HepG2 (cell line): Measurements from ENCODE around the gene ZSCAN23. TPM values are rescaled to one million over a fixed set of nuclear protein-coding genes. Genes with fewer than 3 reads are reported as not detected.

Source experiments
- BRD4 ChIP-seq: sonication (generic); formaldehyde crosslinking; IDR thresholded peaks from 2 replicates; pipeline ENCODE4 v1.4.0; 2020; ENCODE audit warnings: missing genetic modification reagents
- CBX2 ChIP-seq, 2 experiments: fragments of 200-600 bp in 1 of 2; sonication (generic); formaldehyde crosslinking in 1 of 2; IDR thresholded peaks; 2 replicates each; pipeline versions ENCODE4 v1.7.0 to v1.8.1; 2018 to 2022; ENCODE audit warnings: low read depth in 2 of 2, low read length in 1 of 2, mild to moderate bottlenecking in 1 of 2, missing genetic modification reagents in 1 of 2
- MAZ ChIP-seq, 2 experiments: sonication (generic) in 1 of 2; formaldehyde crosslinking in 1 of 2; IDR thresholded peaks; 2 replicates each; pipeline versions ENCODE4 v1.5.0 to v1.6.1; 2012 to 2020; ENCODE audit warnings: low read depth in 2 of 2, mild to moderate bottlenecking in 2 of 2, borderline replicate concordance in 1 of 2, improper control_type of control experiment in 1 of 2, low read length in 1 of 2, missing genetic modification reagents in 1 of 2, moderate library complexity in 1 of 2
- MTA1 ChIP-seq: sonication (generic); formaldehyde crosslinking; IDR thresholded peaks from 2 replicates; pipeline ENCODE4 v1.4.0; 2020; ENCODE audit warnings: missing genetic modification reagents, mild to moderate bottlenecking, borderline replicate concordance
- NAIF1 ChIP-seq: sonication (generic); formaldehyde crosslinking; IDR thresholded peaks from 2 replicates; pipeline ENCODE4 v1.5.0; 2020; ENCODE audit warnings: mild to moderate bottlenecking, missing genetic modification reagents, borderline replicate concordance
- NONO ChIP-seq, 2 experiments: fragments of 450-650 bp in 1 of 2; sonication (generic) in 1 of 2; formaldehyde crosslinking in 1 of 2; IDR thresholded peaks in 1 of 2; conservative IDR thresholded peaks in 1 of 2; 2 replicates each; pipeline versions ENCODE4 v1.6.1 to v1.8.0; 2017 to 2022; ENCODE audit warnings: mild to moderate bottlenecking in 1 of 2, missing genetic modification reagents in 1 of 2, moderate library complexity in 1 of 2
- RCOR2 ChIP-seq: IDR thresholded peaks from 2 replicates; pipeline ENCODE4 v1.6.1; 2016; ENCODE audit warnings: missing biosample characterization, missing genetic modification reagents
- SMAD1 ChIP-seq: sonication (generic); formaldehyde crosslinking; IDR thresholded peaks from 2 replicates; pipeline ENCODE4 v1.4.0; 2020; ENCODE audit warnings: missing genetic modification reagents, low read depth, mild to moderate bottlenecking, borderline replicate concordance
- SRSF4 ChIP-seq: fragments of 200-400 bp; formaldehyde crosslinking; IDR thresholded peaks from one replicate; pipeline ENCODE4 v1.6.1; 2018; ENCODE audit warnings: mild to moderate bottlenecking, low read depth, low read length, moderate library complexity; ENCODE audit not compliant: poor library complexity, severe bottlenecking
- ZC3H13 ChIP-seq: sonication (generic); formaldehyde crosslinking; IDR thresholded peaks from 2 replicates; pipeline ENCODE4 v1.8.1; 2023; ENCODE audit warnings: mild to moderate bottlenecking, missing genetic modification reagents, moderate library complexity
- ZNF160 ChIP-seq: sonication (generic); formaldehyde crosslinking; IDR thresholded peaks from 2 replicates; pipeline ENCODE4 v1.8.0; 2022; ENCODE audit warnings: mild to moderate bottlenecking, inconsistent platforms, missing genetic modification reagents
- polyA plus RNA-seq, 8 experiments: library from polyadenylated mRNA; depleted of rRNA in 3 of 8; stranded (reverse) in 7 of 8; unstranded in 1 of 8; fragments of >200 nt; fragmentation: Illumina TruSeq in 4 of 8; extraction: Trizol in 4 of 8; gene quantifications; 2 replicates each; pipeline versions ENCODE4 v1.2.1 to v1.2.3, GENCODE V29; 2011 to 2016; ENCODE audit warnings: low read depth in 4 of 8, missing spikeins in 1 of 8, mixed read lengths in 1 of 8; ENCODE audit not compliant: insufficient read depth in 1 of 8
- total RNA-seq, 5 experiments: library from RNA; depleted of rRNA; stranded (reverse); fragments of >200 nt; fragmentation: Illumina TruSeq; extraction: Trizol; gene quantifications; 2 replicates each; pipeline ENCODE4 v1.2.3, GENCODE V29; 2016; ENCODE audit warnings: low read depth in 1 of 5
- TF ChIP-seq, protein P1 (sequence below), 2 experiments: sonication (generic) in 1 of 2; formaldehyde crosslinking in 1 of 2; IDR thresholded peaks; 2 replicates each; pipeline versions ENCODE4 v1.6.1 to v1.9.0; 2014 to 2022; ENCODE audit warnings: antibody characterized with exemption in 1 of 2, borderline replicate concordance in 1 of 2, inconsistent platforms in 1 of 2, low read depth in 1 of 2, missing genetic modification reagents in 1 of 2
- TF ChIP-seq, protein P2 (sequence below): sonication (generic); formaldehyde crosslinking; IDR thresholded peaks from 2 replicates; pipeline ENCODE4 v1.4.0; 2020; ENCODE audit warnings: missing genetic modification reagents

The ZSCAN23 gene
- total and polyA plus RNA-seq, 2 of the 13 experiments (the other 11 are each of a cell fraction or from before 2014, with no cell fraction given): 0.29 to 1.2 TPM

DNA sequence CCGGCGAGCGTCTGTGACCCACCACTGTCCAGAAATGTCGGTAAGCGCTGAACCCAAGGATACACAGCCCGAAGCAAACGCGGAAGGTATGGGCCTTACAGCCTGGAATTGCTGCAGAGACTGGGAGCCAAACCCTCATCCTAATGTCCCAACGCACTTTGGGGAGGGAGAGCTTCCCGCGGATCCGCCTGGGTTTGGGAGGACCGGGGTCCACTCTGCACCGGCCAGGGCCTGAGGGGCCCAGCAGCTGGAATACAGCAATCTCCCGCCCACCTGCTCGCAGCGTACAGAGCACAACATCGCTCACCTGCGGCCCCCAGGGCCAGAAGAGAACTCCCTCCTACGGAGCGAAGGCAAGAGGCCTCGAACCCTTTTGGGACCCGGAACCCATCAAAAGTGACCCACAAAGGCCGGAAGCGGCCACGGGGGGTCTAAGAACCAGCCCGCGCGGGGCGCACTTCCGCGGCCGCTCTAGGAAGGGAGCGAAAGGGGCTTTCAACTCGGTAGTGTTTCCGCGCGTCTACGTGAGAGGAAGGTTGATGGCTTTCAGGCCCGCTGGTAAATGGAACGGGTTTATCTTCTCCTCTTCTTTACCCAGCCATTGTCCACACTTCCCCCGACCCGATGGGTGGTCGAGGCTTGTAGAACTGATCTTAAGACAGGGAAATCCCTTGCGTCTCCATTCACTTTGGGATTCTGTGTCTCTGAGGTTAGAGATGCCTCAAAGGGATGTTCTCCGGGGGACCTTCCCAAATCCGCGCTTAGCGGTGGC, 43.8 kb downstream of the ZSCAN23 start, which contains the start of gene ZSCAN12 (continued):
- peak; percentile 93; the same call in 1 of the 2 replicates for TF ChIP-seq NAIF1 (CRISPR knock-in tag)
- peak; percentile 96 for TF ChIP-seq BRD4 (CRISPR knock-in tag)
- TF ChIP-seq ZC3H13 (CRISPR knock-in tag): no peak
- TF ChIP-seq MAZ (IDR thresholded peaks at IDR 0.05; ENCODE audit: borderline replicate concordance, low read depth, low read length): peak; percentile 89; the same call in 1 of the 2 replicates
- TF ChIP-seq MAZ (CRISPR knock-in tag; IDR thresholded peaks at IDR 0.05; ENCODE audit: low read depth): peak; percentile 94
- TF ChIP-seq, protein P1, sequence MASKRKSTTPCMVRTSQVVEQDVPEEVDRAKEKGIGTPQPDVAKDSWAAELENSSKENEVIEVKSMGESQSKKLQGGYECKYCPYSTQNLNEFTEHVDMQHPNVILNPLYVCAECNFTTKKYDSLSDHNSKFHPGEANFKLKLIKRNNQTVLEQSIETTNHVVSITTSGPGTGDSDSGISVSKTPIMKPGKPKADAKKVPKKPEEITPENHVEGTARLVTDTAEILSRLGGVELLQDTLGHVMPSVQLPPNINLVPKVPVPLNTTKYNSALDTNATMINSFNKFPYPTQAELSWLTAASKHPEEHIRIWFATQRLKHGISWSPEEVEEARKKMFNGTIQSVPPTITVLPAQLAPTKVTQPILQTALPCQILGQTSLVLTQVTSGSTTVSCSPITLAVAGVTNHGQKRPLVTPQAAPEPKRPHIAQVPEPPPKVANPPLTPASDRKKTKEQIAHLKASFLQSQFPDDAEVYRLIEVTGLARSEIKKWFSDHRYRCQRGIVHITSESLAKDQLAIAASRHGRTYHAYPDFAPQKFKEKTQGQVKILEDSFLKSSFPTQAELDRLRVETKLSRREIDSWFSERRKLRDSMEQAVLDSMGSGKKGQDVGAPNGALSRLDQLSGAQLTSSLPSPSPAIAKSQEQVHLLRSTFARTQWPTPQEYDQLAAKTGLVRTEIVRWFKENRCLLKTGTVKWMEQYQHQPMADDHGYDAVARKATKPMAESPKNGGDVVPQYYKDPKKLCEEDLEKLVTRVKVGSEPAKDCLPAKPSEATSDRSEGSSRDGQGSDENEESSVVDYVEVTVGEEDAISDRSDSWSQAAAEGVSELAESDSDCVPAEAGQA (IDR thresholded peaks at IDR 0.05; ENCODE audit: low read depth): peak; percentile 86
- TF ChIP-seq, protein P1 (CRISPR knock-in tag; IDR thresholded peaks at IDR 0.05; ENCODE audit: borderline replicate concordance): peak; percentile 47; the same call in 1 of the 2 replicates
- TF ChIP-seq SMAD1 (CRISPR knock-in tag): peak; percentile 87; the same call in 1 of the 2 replicates
- no peak for TF ChIP-seq CBX2 (IDR thresholded peaks at IDR 0.05; ENCODE audit: low read depth, low read length)
- TF ChIP-seq CBX2 (CRISPR knock-in tag; IDR thresholded peaks at IDR 0.05; ENCODE audit: low read depth): peak; percentile 34; the same call in 1 of the 2 replicates
- TF ChIP-seq, protein P2, sequence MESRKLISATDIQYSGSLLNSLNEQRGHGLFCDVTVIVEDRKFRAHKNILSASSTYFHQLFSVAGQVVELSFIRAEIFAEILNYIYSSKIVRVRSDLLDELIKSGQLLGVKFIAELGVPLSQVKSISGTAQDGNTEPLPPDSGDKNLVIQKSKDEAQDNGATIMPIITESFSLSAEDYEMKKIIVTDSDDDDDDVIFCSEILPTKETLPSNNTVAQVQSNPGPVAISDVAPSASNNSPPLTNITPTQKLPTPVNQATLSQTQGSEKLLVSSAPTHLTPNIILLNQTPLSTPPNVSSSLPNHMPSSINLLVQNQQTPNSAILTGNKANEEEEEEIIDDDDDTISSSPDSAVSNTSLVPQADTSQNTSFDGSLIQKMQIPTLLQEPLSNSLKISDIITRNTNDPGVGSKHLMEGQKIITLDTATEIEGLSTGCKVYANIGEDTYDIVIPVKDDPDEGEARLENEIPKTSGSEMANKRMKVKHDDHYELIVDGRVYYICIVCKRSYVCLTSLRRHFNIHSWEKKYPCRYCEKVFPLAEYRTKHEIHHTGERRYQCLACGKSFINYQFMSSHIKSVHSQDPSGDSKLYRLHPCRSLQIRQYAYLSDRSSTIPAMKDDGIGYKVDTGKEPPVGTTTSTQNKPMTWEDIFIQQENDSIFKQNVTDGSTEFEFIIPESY: peak; percentile 83
- peak; percentile 60; the same call in 1 of the 2 replicates for TF ChIP-seq MTA1 (CRISPR knock-in tag)
- TF ChIP-seq NONO (IDR thresholded peaks at IDR 0.05): no peak
- peak; percentile 91 for TF ChIP-seq NONO (CRISPR knock-in tag; conservative IDR thresholded peaks at IDR 0.05)
- no peak for TF ChIP-seq SRSF4
- TF ChIP-seq RCOR2: peak; percentile 48; the same call in 1 of the 2 replicates
- peak; percentile 98 for TF ChIP-seq ZNF160 (CRISPR knock-in tag)
- TF ChIP-seq, all 625 proteins: peak for 415
